IPS-20b (cell line): ENCODE measurements around the gene PHLDA3.

Source experiments
- H3K27ac ChIP-seq: one replicate; pipeline ENCODE4 v1.5.1; 2013; ENCODE audit warnings: low read length
- H3K27me3 ChIP-seq: 2 replicates; pipeline ENCODE4 v1.6.1; 2013; ENCODE audit warnings: mild to moderate bottlenecking, low read length, inconsistent platforms; ENCODE audit not compliant: insufficient read depth
- H3K36me3 ChIP-seq: 2 replicates; pipeline ENCODE4 v1.6.1; 2013; ENCODE audit warnings: low read depth, mild to moderate bottlenecking, inconsistent platforms, low read length, moderate library complexity; ENCODE audit not compliant: insufficient read depth
- H3K4me1 ChIP-seq: 2 replicates; pipeline ENCODE4 v1.6.1; 2013; ENCODE audit warnings: mild to moderate bottlenecking, control low read depth, inconsistent platforms, low read length, moderate library complexity; ENCODE audit not compliant: insufficient read depth
- H3K4me3 ChIP-seq: 2 replicates; pipeline ENCODE4 v1.5.1; 2013; ENCODE audit warnings: mild to moderate bottlenecking, low read length, inconsistent platforms
- H3K9ac ChIP-seq: 2 replicates; pipeline ENCODE4 v1.6.1; 2013; ENCODE audit warnings: low read depth, mild to moderate bottlenecking, inconsistent platforms, low read length, moderate library complexity
- H3K9me3 ChIP-seq: 2 replicates; pipeline ENCODE4 v1.6.1; 2013; ENCODE audit warnings: mild to moderate bottlenecking, low read depth, low read length, inconsistent platforms; ENCODE audit not compliant: insufficient read depth

Gene PHLDA3

GRCh38 chr1:201436393-201436792, 32.6 kb downstream of the PHLDA3 start:
- Histone ChIP-seq H3K9me3 (peaks cover 4% of the 10 kb centered on the region; the same call in 1 of the 2 replicates), H3K4me3 (no peak overlapping the region), H3K36me3 (no peaks in the 10 kb centered on the region), H3K4me1 (peaks cover 2% of the 10 kb centered on the region; the same call in 1 of the 2 replicates), H3K9ac (no peak overlapping the region), H3K27me3 (no peaks in the 10 kb centered on the region), H3K27ac (no peak overlapping the region)

- H3K9ac ChIP-seq = no peak overlapping the region
- no peak overlapping the region for H3K4me3 ChIP-seq
- no peaks in the 10 kb centered on the region for H3K9me3 ChIP-seq
- H3K36me3 ChIP-seq = no peaks in the 10 kb centered on the region
- no peaks in the 10 kb centered on the region for H3K27me3 ChIP-seq
- peaks cover 2% of the 10 kb centered on the region; the same call in 1 of the 2 replicates for H3K4me1 ChIP-seq
- H3K27ac ChIP-seq = no peak overlapping the region
These were observed 34.7 kb downstream of the PHLDA3 start for GRCh38 chr1:201434266-201434665.

- Histone ChIP-seq H3K27me3 (no peaks in the 10 kb centered on the region), H3K4me1 (peaks cover 2% of the 10 kb centered on the region; the same call in 1 of the 2 replicates), H3K27ac (no peak overlapping the region), H3K9ac (no peak overlapping the region), H3K36me3 (no peaks in the 10 kb centered on the region), H3K4me3 (no peak overlapping the region), H3K9me3 (no peaks in the 10 kb centered on the region)
These were observed 35.4 kb downstream of the PHLDA3 start for GRCh38 chr1:201433609-201434008.

GRCh38 chr1:201430776-201431175, 38.2 kb downstream of the PHLDA3 start:
- H3K4me1 ChIP-seq = no peaks in the 10 kb centered on the region
- H3K9me3 ChIP-seq = no peaks in the 10 kb centered on the region
- no peaks in the 10 kb centered on the region for H3K36me3 ChIP-seq
- H3K27me3 ChIP-seq = no peaks in the 10 kb centered on the region
- no peak overlapping the region for H3K9ac ChIP-seq
- no peak overlapping the region for H3K27ac ChIP-seq
- no peak overlapping the region for H3K4me3 ChIP-seq

- H3K9ac ChIP-seq = no peak overlapping the region
- no peaks in the 10 kb centered on the region for H3K4me1 ChIP-seq
- H3K27me3 ChIP-seq = no peaks in the 10 kb centered on the region
- no peaks in the 10 kb centered on the region for H3K36me3 ChIP-seq
- H3K27ac ChIP-seq = no peak overlapping the region
- H3K9me3 ChIP-seq = no peaks in the 10 kb centered on the region
- H3K4me3 ChIP-seq = no peak overlapping the region
These were observed 39.1 kb downstream of the PHLDA3 start for GRCh38 chr1:201429736-201430501.

- Histone ChIP-seq H3K4me1 (no peaks in the 10 kb centered on the region), H3K9me3 (no peaks in the 10 kb centered on the region), H3K9ac (no peak overlapping the region), H3K27ac (no peak overlapping the region), H3K36me3 (no peaks in the 10 kb centered on the region), H3K27me3 (no peaks in the 10 kb centered on the region), H3K4me3 (no peak overlapping the region)
These were observed 41.0 kb downstream of the PHLDA3 start for GRCh38 chr1:201427963-201428362.

- Histone ChIP-seq H3K27me3 (no peaks in the 10 kb centered on the region), H3K9me3 (no peaks in the 10 kb centered on the region), H3K4me1 (no peaks in the 10 kb centered on the region), H3K27ac (no peak overlapping the region), H3K4me3 (no peak overlapping the region), H3K9ac (no peak overlapping the region), H3K36me3 (no peaks in the 10 kb centered on the region)
These were observed 42.3 kb downstream of the PHLDA3 start for GRCh38 chr1:201426479-201427310.

- Histone ChIP-seq H3K27ac (no peak overlapping the region), H3K9ac (no peak overlapping the region), H3K4me3 (no peak overlapping the region), H3K9me3 (no peaks in the 10 kb centered on the region), H3K4me1 (no peaks in the 10 kb centered on the region), H3K36me3 (no peaks in the 10 kb centered on the region), H3K27me3 (no peaks in the 10 kb centered on the region)
These were observed 44.8 kb downstream of the PHLDA3 start for GRCh38 chr1:201424146-201424545.

- no peak overlapping the region for H3K4me3 ChIP-seq
- H3K27me3 ChIP-seq = no peaks in the 10 kb centered on the region
- H3K4me1 ChIP-seq = no peaks in the 10 kb centered on the region
- no peaks in the 10 kb centered on the region for H3K36me3 ChIP-seq
- no peak overlapping the region for H3K9ac ChIP-seq
- no peak overlapping the region for H3K27ac ChIP-seq
- H3K9me3 ChIP-seq = no peaks in the 10 kb centered on the region
These were observed 45.3 kb downstream of the PHLDA3 start for GRCh38 chr1:201423655-201424054.

GRCh38 chr1:201422436-201423030, 46.5 kb downstream of the PHLDA3 start:
- Histone ChIP-seq H3K27ac (no peak overlapping the region), H3K4me1 (no peaks in the 10 kb centered on the region)

GRCh38 chr1:201422026-201422425, 47.0 kb downstream of the PHLDA3 start:
- no peaks in the 10 kb centered on the region for H3K27me3 ChIP-seq
- no peaks in the 10 kb centered on the region for H3K4me1 ChIP-seq
- no peaks in the 10 kb centered on the region for H3K36me3 ChIP-seq
- no peak overlapping the region for H3K9ac ChIP-seq
- H3K9me3 ChIP-seq = no peaks in the 10 kb centered on the region
- no peak overlapping the region for H3K4me3 ChIP-seq
- H3K27ac ChIP-seq = no peak overlapping the region

More at GRCh38 chr1:201422436-201423030, 46.5 kb downstream of the PHLDA3 start:
- H3K9ac ChIP-seq = no peak overlapping the region
- H3K27me3 ChIP-seq = no peaks in the 10 kb centered on the region
- no peak overlapping the region for H3K4me3 ChIP-seq
- H3K9me3 ChIP-seq = no peaks in the 10 kb centered on the region
- H3K36me3 ChIP-seq = no peaks in the 10 kb centered on the region
